GM18498 (cell line): Measurements from ENCODE around the gene SLC16A3.
"Not testable (repeated sequence)": the region's sequence is repeated elsewhere in the genome, so short reads cannot be mapped to it uniquely, and the experiment has no call there.

Experiments
- ATAC-seq: cut with Tn5 transposase; IDR thresholded peaks from one replicate; pipeline ENCODE4 v1.9.1; 2021; ENCODE audit warnings: mild to moderate bottlenecking, moderate library complexity; ENCODE audit not compliant: unreplicated experiment

Gene SLC16A3

GRCh38 chr17:82203920-82204319 is 24.9 kb upstream of the SLC16A3 start:
- ATAC-seq: no peak

DNA sequence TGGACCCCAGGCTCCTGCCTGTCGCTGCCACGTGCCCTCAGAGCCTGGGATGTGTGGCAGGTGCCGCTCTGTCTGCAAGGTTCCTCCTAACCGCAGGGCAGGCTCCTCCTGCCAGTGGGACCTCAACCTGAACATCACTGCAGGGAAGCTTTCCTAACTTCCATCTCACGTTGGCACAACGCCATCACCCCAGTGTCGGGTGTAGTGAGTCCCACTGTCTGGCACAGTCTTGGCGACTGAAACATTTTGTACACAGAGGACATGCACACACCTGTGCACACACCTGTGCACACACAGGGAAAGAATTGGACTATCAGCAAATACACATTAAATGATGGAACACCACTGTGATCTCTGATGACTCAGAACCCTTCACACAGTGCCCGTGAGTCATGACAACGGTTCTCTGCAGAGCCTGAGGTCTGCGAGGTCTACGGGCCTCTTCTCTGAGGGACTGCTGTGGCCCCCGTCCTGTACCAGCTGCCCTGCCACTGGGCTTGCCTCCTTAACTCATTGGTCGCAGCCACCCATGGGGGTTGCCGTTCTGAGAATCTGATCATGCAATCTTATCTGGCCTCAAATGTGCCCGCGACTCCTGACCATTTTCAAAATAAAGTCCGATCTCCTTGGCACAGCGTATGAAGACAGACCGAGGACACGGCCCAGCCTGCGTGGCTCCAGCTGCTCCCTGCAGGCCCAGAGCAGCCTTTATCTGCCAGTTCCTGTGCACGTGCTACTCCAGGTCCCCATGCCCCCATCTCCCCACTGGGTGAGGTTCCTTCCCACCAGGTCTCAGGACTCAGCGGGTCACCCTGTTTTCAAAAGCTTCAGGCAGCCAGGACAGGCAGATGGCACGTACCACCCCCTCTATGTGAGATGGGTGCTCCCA is 23.8 kb upstream of the SLC16A3 start:
- no peak for ATAC-seq

GRCh38 chr17:82205720-82206508 is 22.9 kb upstream of the SLC16A3 start:
- peak; percentile 71 for ATAC-seq

DNA sequence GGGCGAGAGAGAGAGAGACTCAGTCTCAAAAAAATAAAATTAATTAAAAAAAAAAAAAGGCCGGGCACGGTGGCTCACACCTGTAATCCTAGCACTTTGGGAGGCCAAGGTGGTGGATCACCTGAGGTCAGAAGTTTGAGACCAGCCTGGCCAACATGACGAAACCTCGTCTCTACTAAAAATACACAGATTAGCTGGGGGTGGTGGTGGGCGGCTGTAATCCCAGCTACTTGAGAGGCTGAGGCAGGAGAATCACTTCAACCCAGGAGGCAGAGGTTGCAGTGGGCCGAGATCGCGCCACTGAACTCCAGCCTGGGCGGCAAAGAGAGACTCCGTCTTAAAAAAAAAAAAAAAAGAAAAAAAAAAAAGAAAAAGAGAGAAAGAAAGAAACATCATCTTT is 18.2 kb upstream of the SLC16A3 start:
- ATAC-seq: not testable (repeated sequence)

GRCh38 chr17:82212331-82213250 is 16.3 kb upstream of the SLC16A3 start, which contains the start of gene CCDC57:
CCDC57 (minus strand) TSS chr17:82212842; CDS start chr17:82201944, 10,898 bp downstream.
- peak; percentile 72 for ATAC-seq

GRCh38 chr17:82213251-82214011 is 15.4 kb upstream of the SLC16A3 start:
- peak; percentile 11 for ATAC-seq

DNA sequence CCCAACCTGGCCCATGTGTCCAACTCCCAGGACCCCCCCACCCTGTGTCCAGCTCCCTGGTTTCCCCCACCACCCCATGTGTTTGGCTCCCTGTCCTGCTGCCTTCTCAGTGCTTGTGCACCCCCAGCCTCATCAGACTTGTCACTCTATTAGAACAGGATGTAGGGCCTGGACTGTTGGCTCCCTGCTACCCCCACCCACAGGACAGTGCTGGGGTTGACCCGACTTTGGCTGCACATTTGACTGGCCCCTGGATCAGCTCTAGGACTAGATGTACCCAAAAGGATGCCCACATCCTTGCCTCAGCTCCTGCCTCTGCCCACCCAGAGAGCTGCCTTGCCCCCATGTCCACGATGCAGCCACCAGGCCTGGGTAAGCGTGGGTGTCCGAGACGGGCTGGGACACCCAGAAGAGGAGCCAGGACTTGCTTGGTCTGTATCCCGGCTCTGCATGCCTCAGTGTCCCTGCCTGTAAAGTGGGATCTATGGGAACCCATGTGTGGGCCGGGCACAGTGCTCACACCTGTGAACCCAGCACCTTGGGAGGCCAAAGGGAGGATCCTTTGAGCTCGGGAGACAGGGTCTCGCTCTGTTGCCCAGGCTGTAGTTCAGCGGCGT is 14.7 kb upstream of the SLC16A3 start:
- no peak for ATAC-seq

DNA sequence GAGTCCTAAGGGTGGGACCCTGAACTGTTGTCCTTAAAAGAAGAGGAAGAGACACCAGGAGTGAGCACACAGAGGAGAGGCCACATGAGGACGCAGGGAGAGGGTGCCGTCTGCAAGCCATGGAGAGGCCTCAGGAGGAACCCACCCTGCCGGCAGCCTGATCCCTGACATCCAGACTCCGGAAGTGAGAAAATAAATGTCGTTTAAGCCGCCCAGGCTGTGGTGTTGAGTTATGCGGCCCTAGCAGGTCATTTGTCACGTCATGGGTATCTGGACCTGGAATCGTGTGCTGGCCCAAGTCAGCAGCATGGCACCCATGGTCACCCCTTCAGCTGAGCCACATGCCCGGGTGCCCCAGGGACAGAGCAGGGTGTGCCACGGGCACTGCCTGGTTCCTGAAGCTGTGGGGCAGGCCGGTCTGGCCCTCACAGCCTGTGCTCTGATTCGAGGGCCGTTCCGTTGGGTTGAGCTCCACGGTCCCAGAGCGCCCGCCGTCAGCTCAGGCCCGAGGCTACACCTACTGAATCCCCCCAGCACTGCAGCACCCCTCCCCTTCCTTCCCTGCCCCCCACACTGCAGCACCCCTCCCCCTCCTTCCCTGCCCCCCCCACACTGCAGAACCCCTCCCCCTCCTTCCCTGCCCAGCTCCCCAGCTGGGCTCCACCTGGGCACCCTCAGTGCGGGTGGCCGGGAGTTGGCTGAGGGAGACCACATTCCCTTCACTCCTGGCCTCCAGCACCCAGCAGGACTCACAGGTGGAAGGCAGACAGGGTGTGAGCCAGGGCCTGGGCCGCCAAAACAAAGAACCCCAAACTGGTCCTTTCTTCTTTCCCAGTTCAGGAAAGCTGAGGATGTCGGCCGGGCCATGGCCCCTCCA is 13.5 kb upstream of the SLC16A3 start:
- no peak for ATAC-seq

- no peak for ATAC-seq
These were observed 12.9 kb upstream of the SLC16A3 start for GRCh38 chr17:82215972-82216300.

DNA sequence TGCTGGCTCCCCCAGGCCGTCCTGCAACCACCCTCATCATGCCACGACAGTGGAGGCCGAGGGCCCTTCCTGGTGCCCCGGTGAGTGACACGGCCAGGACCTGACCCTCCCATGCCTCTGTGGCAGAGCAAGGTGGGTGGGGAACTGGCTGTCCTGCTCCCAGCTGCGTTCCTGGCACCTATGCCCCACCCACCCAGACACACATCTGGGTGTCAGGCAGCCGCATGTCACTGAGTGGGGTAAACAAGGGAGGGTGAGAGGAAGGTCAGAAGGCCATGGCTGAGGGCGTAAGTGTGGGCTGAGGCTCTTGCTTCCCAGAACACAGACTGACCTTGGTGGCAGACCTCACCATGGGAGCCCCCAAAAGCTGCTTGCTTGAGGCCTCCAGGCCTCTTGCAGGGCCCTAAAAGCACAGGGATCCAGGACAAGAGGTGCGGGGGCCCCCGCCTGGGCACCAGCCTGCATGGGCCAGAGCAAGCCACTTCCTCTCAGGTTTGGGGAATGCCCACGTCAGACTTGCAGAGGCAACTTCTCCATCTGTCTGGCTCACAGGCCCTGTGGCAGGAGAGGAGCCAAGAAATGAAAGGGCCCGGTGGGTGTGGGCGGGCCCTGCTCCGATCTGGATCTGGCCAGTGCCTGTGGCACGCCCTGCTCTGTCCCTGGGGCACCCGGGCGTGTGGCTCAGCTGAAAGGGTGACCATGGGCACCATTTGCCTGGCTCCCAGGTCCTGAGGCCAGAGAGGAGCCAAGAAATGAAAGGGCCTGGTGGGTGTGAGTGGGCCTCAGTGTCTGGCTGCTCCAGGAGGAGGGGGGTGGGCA is 12.3 kb upstream of the SLC16A3 start:
- ATAC-seq: peak; percentile 39

GRCh38 chr17:82217120-82217529 is 11.7 kb upstream of the SLC16A3 start:
- ATAC-seq: no peak

DNA sequence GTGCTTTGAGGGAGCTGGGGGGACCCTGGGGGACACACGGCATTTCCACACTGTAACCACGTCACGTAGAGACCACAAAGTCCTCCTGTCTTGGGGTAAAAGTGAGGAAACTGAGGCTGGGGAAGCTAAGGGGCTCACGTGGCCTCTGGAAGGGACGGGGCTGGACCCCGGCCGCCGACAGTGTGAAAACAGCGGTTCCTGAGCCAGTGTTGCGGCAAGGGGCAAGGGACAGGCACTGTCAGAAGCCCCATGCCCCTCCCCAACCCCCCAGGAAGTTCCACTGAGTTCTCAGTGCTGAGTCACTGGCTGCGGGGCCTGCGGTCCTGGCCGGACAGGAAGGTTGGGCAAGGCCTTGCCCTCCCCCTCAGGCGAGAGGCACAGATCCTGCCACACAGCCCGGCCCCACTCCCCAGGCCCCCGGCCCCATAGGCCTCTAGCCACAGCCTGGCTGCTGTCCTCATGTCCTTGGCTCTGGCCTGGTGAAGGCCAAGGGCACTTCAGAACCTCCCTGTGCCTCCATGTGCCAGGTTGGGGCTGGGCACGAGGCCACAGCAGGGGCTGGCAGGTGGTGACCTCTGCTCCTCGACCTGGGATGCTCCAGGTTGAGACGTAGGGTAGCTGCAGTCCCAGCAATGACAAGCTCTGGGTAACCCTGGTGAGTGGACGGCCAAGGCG is 11.2 kb upstream of the SLC16A3 start:
- ATAC-seq: no peak

- ATAC-seq: no peak
These were observed 10.3 kb upstream of the SLC16A3 start for GRCh38 chr17:82218349-82219075.

DNA sequence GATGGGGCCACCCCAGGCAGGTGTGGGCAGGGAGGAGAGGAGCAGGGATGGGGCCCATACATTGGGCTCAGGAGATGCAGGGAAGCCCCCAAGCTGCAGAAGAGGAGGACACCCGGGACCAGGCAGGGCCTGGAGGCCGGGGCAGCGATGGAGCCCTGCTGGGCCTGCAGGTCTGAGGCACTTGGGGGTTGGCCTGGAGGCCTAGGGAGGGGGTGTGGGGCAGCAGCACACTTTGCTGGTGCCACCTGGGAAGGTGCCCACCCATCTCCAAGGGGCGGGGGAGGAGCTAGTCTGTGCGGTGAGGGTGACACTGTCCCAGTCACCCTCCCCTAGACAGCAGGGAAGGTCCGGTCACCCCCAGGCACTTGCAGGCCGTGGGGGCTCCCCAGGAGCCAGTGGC is 9.8 kb upstream of the SLC16A3 start:
- ATAC-seq: no peak

- no peak for ATAC-seq
These were observed 8.8 kb upstream of the SLC16A3 start for GRCh38 chr17:82219753-82220709.
